NCI-H2171 treated with DMSO at 0.1 percent for 48 hours (cell line): ENCODE measurements around the gene AGFG1.
"Not testable (repeated sequence)": the region's sequence is repeated elsewhere in the genome, so short reads cannot be mapped to it uniquely, and the experiment has no call there.

Experiments used
- DNase-seq: peaks from one replicate; lab custom pipeline; 2025; lab: John Stamatoyannopoulos, UW

Gene AGFG1

DNA sequence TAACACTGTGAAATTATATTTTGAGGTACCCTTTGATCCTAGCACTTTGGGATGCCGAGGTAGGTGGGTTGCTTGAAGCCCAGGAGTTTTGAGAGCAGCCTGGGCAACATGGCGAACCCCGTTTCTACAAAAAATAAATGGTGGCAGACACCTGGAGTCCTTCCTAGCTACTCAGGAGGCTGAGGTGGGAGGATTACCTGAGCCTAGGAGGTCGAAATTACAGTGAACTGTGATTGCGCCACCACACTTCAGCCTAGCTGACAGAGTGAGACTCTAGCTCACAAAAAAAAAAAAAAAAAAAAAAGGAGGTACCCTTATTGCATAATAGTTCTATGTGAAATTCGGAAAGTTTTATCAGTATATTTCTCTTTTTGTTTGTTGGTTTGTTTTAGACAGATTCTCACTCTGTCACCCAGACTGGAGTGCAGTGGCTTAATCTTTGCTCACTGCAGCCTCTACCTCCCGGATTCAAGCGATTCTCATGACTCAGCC, 67.6 kb downstream of the AGFG1 start:
- no peak for DNase-seq

DNA sequence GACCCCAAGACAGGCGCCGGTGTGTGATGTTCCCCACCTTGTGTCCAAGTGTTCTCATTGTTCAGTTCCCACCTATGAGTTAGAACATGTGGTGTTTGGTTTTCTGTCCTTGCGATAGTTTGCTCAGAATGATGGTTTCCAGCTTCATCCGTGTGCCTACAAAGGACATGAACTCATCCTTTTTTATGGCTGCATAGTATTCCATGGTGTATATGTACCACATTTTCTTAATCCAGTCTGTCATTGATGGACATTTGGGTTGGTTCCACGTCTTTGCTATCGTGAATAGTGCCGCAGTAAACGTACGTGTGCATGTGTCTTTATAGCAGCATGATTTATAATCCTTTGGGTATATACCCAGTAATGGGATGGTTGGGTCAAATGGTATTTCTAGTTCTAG, 68.4 kb downstream of the AGFG1 start:
- DNase-seq: not testable (repeated sequence)

DNA sequence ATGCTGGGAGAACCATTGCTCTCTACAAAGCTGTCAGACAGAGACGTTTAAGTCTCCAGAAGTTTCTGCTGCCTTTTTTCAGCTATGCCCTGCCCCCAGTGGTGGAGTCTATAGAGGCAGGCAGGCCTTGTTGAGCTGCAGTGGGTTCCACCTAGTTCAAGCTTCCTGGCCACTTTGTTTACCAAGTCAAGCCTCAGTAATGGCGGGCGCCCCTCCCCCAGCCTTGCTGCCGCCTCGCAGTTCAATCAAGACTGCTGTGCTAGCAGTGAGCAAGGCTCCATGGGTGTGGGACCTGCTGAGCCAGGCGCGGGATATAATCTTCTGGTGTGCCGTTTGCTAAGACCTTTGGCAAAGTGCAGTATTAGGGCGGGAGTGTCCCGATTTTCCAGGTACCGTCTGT, 74.0 kb downstream of the AGFG1 start:
- no peak for DNase-seq

DNA sequence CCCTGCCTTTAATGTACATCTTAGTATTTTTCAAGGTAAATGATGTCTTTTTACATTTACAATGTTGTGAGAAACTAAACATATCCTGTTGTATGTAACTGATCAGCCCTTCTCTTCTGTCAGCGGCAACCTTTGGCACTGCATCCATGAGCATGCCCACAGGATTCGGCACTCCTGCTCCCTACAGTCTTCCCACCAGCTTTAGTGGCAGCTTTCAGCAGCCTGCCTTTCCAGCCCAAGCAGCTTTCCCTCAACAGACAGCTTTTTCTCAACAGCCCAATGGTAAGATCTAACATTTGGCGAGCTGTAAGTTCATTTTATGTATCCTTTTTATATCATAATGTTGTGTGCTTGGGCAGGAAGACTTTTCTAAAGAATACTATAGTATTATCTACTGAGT, 79.9 kb downstream of the AGFG1 start:
- DNase-seq: no peak

DNA sequence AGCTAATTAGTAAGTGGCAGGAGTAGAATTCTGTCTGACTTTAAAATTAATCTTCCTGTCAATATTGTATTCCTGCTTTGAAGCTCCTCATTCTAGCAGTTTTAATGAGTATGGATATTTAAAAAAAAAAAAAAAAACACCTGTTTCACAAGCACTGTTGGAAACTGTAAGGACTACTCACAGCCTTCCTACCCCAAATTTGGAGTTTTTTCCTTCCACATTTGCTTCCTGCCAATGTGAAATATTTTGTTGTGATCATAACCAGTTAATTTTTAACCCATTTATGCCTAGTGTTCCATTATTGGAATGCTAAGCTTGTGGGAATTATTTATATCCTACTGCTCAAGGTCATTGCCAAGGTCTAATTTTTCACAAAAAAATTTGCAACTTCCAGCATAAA, 90.6 kb downstream of the AGFG1 start:
- no peak for DNase-seq

DNA sequence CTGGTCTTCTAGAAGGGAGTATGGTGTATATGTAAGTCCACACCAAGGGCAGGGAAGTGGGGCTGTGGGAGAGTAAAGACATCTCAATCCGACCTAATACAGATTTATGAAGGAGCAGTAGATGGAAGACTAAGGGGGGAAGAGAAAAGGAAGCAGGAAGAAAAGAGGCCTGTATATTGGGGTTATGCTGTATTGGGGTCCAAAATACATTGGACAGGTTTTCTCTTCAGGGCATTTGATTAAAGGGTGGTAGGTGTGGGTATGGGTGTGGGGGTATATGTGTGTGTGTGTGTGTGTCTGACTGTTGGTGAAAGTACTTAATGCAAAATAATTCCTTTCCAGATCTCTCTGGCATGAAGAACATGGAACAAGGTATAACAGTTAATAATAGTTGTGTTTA, 93.1 kb downstream of the AGFG1 start:
- DNase-seq: no peak

DNA sequence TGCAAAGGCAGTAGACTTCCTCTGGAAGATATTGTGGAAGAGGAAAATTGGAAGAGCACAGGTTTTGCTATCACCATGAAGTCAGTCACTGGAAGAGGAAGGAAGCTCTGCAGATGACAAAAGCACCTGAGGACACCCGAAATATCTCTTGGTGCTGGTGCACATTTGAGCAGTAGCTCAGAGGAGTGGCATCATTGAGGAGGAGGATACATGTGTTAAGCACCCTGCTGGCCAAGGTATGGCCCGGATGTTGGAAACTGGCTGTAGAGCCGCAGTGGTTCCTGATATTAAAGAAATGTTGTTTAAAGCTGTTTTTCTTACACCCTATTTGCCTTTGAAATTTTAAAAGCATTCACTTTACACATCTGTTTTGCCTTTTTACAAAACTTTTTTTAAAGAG, 94.1 kb downstream of the AGFG1 start:
- no peak for DNase-seq

DNA sequence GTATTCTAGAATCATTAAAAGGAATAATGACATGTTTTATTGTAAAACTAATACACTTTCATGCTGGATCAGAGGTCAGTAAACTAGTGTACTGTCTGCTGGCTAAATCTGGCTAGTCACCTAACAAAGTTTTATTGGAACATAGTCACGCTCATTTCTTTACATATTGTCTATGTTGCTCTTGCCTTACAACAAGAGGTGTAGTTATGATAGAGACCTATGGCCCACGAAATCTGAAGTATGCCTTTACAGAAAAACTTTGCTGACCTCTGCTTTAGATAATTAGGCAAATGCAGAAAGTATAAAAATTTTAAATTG, 96.9 kb downstream of the AGFG1 start:
- DNase-seq: no peak

DNA sequence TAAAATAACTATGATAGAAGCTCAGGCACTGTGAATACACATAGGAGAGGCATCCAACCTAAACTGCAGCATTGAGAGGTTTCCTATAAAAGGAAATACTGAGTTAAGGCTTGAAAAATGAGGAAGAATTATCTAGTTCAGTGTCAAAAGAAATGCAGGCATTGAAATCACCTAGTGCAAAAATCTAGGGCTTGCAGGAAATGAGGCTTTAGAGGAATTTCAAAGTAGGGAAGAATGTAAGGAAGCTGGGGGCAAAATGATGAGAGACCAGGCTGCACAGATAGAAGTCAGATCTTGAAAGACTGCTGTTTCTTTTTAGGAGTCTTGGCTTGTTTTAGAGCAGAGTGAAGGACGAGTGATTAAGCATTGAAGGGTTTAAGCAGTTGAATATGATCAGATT, 98.7 kb downstream of the AGFG1 start:
- no peak for DNase-seq

DNA sequence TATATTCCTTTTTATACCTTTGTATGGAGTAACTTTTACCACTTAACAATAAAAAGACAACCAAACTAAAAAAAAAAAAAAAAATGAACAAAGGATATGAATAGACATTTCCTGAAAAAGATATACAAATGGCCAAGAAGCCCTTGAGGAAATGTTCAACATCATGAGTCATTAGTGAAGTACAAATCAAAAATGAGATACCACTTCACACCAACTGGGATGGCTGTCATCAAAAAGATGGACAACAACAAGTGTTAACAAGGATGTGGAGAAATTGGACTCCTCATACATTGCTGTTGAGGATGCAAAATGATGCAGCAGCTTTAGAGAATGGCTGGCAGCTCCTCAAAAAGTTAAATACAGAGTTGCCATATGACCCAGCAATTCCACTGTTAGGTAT, 104.2 kb downstream of the AGFG1 start:
- no peak for DNase-seq

DNA sequence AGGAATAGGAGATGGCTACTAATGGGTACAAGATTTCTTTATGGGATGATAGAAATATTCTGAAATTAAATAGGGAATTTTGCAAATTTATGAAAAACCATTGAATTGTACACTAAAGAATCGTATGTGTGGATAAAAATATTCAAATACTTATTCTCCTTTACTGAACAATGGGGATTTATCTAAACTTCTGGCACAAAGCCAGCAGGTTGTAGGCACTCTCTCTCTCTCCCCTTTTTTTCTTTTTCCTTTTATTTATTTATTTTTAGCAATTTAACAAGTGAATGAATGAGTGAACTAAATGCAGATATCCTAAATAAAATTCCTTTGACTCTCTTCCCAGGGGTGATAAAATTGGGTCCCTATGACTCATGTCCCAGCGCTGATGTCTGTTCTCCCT, 104.9 kb downstream of the AGFG1 start:
- DNase-seq: no peak

DNA sequence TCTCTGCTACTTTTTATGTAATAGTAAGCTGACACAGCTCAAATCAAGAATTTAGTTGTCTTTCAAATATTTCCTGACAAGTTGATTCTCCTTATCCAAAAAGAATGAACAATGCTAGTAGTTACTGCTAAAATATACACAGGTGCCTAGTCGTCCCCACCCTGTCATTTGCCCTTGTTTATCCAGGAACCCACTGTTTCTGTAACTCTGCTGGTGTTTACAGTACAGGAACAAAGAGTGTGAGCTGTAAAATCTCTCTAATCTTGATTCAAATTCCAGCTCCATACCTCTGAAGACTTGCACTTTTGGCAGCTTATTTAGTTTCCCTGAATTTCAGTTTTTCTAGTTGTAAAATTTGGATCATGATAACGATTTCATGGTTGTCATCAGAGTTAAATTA, 105.6 kb downstream of the AGFG1 start:
- no peak for DNase-seq

DNA sequence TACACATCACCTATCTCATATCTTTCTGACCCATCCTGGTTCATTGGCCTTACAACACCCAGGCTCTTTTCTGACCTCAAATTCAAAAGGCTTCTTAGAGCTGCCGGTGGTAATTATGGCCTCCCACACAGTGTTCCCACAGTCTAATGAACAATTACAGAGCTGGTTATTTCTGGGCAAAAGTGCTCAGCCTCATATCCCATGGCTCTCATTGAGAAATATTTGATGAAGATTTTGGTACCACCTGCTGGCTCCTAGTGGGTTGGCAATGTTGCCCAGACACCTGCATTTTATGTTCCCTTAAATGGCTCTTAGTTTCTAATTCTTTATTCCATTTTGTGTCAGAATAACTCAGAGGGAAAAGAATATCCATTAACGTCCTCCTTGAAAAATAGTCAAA, 106.7 kb downstream of the AGFG1 start:
- DNase-seq: no peak

DNA sequence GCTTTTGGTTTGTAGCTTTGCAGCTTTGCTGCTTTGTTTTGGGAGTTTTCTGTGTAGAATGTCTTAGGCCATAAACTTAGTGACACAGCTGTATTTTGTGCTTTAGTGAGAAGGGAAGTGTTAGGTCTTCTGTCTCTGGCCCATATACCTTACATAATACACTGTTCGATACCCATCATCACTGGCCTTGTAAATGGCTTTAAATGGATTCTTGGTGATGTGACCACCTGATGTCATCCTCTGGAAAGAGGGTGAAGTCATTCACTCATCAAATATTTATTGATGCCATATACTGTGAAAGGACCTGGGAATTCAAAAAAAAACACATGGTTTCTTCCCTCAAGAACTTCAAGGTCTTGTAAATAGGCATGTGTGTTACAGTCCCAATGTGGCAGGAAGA, 107.8 kb downstream of the AGFG1 start:
- no peak for DNase-seq

DNA sequence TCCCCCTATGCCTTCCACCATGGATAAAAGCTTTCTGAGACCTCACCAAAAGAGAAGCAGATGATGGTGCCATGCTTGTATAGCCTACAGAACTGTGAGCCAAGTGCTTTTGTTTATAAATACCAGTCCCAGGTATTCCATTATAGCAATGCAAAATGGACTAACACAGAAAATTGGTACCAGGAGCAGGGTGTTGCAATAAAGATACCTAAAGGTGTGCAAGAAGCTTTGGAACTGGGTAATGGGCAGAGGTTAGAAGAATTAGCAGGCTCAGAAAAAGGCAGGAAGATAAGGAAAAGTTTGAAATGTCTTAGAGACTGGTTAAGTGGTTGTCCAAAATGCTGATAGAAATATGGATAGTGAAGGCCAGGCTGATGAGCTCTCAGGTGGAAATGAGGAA, 110.4 kb downstream of the AGFG1 start:
- DNase-seq: no peak

DNA sequence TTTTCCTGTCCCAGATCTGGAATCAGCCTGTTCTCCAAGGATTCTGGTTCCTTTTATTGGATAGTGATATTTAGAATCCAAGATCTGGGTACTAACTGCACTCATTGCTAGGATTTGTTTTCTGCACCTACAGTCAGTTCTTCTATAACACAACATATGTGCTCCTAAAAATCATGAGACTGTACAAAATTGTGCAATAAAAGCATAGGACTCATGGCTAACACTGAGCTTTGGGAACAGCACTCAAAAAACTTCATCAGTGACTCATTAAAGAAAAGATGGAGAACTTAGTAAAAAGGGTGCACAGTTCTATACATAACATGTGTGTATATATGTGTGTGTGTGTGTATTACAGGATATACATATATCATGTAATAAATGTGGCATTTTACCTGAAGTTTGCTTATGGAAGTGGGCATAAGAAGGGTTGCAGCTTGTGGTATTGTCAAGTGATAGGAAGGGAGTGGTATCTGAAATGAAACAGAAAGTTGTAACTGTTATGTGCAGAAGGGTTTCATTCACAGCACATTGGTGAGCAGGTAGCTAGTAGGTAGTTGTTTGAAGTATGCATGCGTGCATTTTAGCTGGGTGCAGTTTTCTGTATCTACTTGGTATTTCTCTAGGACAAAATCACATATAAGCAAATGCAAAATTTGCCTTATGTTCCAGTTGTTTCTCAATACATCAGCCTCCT, 120.9 kb downstream of the AGFG1 start:
- no peak for DNase-seq

DNA sequence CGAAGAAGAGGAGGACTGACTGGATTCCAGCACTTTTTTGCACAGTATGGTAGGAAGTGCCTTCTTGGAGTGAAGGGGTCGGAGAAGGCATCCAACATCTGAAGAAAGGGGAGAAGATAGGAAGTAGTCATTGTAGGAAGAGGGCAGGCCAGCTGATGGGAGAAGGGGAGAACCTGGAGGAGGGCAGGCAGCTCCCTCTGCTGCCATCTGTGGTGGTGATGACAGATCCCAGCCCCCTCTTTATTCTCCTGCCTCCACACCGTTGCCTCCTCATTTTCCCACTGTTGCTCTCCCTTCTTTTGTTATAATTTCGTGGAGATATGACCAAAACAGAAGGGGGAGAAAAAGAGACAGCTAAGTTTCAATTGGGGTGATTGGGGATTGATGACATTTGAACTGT, 123.8 kb downstream of the AGFG1 start:
- DNase-seq: no peak

DNA sequence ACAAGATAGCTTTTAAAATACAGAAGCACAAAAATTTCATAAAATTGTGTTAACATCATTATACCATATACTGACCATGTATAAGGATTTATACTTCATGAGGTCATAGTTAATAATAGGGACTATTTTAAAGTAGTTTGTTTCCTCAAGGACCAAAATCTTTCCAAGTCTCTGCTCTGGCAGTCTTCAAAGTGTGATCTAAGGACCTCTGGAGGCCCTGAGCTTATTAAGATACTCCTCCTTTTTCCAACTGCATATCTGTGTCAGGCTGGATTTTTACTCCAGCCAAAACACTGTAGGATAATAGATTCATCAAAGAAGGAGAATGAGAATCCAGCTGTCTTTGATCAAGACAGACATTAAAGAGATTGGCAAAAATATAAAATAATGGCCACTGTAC, 125.1 kb downstream of the AGFG1 start:
- no peak for DNase-seq

DNA sequence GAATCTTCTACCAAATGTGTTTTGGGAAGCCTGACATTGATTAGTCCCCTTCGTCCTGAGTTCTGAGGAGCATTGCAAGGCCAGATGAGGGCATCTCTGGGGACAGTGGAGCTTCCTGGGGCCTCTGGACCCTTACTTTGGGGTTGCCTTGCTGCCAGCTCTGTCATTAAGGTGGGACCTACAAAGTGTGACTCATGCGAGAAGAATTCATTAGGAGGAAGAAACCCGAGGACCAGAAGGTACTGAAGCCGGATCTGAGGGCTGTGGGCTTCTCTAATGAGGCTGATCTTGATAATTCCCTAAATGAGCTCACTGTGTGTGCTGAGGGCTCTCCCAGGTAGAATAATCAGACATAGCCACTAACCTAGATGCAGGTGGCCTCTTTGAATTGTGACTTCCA, 126.0 kb downstream of the AGFG1 start:
- no peak for DNase-seq

DNA sequence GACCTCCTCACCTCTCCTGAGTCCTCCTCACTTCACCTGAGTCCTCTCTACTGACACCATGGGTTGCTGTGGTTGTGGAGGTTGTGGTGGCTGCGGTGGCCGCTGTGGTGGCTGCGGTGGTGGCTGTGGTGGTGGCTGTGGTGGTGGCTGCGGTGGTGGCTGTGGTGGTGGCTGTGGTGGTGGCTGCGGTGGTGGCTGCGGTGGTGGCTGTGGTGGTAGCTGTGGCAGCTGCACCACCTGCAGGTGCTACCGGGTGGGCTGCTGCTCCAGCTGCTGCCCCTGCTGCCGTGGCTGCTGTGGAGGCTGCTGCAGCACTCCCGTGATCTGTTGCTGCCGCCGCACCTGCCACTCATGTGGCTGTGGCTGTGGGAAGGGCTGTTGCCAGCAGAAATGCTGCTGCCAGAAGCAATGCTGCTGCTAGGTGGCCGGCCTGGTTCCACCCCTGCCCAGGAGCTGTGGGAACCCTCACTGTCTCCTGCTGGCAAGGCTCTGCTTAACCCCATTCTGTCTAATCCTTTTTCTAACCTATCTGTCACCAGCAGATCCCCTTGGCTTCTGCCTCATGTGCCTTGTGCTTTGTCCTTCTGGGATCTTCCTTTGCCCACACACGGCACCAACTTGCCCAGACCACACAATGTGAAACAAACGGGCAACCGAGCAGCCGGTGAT, 127.0 kb downstream of the AGFG1 start, which contains the start of gene SCYGR2:
Gene SCYGR2 (plus strand): TSS at position 59 of the 669 bp plus-strand sequence. CDS start 0 bp downstream, at position 59.
- not testable (repeated sequence) for DNase-seq

DNA sequence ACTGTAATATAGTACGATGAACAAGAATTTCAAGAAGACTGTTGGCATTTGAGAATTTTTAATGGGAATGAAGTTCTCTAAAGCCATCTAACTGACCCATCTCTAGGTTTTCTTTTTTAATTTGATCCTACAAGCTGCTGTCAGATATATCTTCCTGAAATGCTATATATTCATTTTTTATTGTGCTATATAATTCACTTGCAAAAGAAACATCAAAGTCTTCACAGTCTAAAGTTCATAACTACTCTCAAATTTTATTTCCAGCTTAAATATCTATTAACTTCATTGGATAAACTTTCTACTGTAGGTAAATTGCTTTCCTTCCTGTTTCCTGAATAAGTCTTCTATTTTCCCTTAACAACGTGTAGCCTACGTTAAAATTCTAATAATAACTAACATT, 130.4 kb downstream of the AGFG1 start:
- DNase-seq: no peak

DNA sequence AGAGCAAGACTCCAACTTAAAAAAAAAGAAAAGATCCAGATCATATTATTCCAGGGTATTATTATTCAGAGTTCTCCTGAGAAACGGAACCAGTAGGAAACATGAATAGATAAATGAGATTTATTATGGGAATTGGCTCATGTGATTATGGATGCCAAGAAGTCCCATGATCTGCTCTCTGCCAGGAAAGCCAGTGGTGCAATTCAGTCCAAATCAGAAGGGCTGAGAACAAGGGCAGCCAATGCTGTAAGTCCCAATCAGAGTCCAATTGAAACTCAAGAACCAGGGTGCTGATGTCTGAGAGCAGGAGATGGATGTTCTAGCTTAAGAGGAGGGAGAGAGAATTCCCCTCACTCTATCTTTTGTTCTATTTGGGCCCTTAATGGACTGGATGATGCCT, 134.5 kb downstream of the AGFG1 start:
- DNase-seq: no peak

DNA sequence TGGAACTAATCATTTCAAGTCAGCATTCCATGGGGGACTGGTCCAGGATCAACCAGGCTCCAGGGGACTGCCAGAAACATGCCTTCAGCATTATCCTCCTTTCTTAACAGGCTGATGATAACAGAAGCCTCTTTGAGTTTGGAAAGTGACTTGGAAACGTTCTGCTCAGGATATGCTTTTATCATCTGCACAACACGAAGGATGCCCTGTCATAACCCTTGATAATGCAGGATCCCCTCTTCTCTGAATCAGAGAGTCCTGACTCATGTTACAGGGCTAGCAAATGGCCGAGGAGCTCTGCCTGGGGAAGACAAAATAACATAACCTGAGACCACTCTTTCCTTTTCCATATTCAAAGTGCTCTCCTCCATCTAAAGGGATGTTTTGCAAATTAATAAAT, 136.0 kb downstream of the AGFG1 start:
- DNase-seq: no peak
